ENCODE measurements around the gene RRM2.

The RRM2 gene

GRCh38 chr2:10167316-10167715 lies 44.8 kb downstream of the RRM2 start:
- Histone ChIP-seq H3K4me3 (ENCODE audit: low read depth, low read length) (no peak overlapping the region), H3K4me1 (ENCODE audit: control insufficient read depth, insufficient read depth, low read length) (no peaks in the 10 kb centered on the region), H3K36me3 (ENCODE audit: control insufficient read depth in 2 of 2, insufficient read depth in 1 of 2, low read length in 2 of 2) (peaks cover 0 to 6% of the 10 kb centered on the region in 2 experiments; a peak in 2 of 3 replicates), H3K9me3 (ENCODE audit: control insufficient read depth, insufficient read depth, low read depth, low read length) (no peaks in the 10 kb centered on the region), H3K27ac (ENCODE audit: extremely low read depth, low read depth, low read length) (no peak overlapping the region)
- no peak for TF ChIP-seq ZNF626 (tag by site-specific recombination; IDR thresholded peaks at IDR 0.05)
- TF ChIP-seq ZNF248 (tag by site-specific recombination; IDR thresholded peaks at IDR 0.05): no peak
- no peak for TF ChIP-seq ZBTB7A (tag by site-specific recombination; IDR thresholded peaks at IDR 0.05; ENCODE audit: low read depth)
- no peak for TF ChIP-seq ZNF658 (tag by site-specific recombination; IDR thresholded peaks at IDR 0.05)
- TF ChIP-seq ZNF660 (tag by site-specific recombination; IDR thresholded peaks at IDR 0.05): no peak
- TF ChIP-seq ZNF555 (tag by site-specific recombination; conservative IDR thresholded peaks at IDR 0.05): no peak
- TF ChIP-seq ZFP69B (tag by site-specific recombination; IDR thresholded peaks at IDR 0.05): no peak
- TF ChIP-seq ZNF549 (tag by site-specific recombination; IDR thresholded peaks at IDR 0.05): no peak
- no peak for TF ChIP-seq ZNF777 (tag by site-specific recombination; IDR thresholded peaks at IDR 0.05; ENCODE audit: borderline replicate concordance)
- CTCF ChIA-PET: no interaction called here
- POLR2A ChIA-PET: interaction anchor here (0.7 kb wide), 1 partner anchor 270 kb away, joined by 8 read pairs; no protein-coding TSS in a partner anchor

- ChIA-PET CTCF (no interaction called here), POLR2A (no interaction called here)
- no peak for TF ChIP-seq ATF2 (tag by site-specific recombination; IDR thresholded peaks at IDR 0.05; ENCODE audit: low read depth)
- no peak for TF ChIP-seq BCL11A (tag by site-specific recombination; IDR thresholded peaks at IDR 0.05; ENCODE audit: low read depth)
- TF ChIP-seq GLI2 (tag by site-specific recombination; IDR thresholded peaks at IDR 0.05; ENCODE audit: borderline replicate concordance, low read depth): no peak
- no peak for TF ChIP-seq ZNF561 (tag by site-specific recombination; IDR thresholded peaks at IDR 0.05; ENCODE audit: borderline replicate concordance)
- no peak for TF ChIP-seq OVOL3 (tag by site-specific recombination; IDR thresholded peaks at IDR 0.05)
- no peak for TF ChIP-seq ZNF610 (tag by site-specific recombination; IDR thresholded peaks at IDR 0.05; ENCODE audit: borderline replicate concordance)
- no peak for TF ChIP-seq ZSCAN23 (tag by site-specific recombination; IDR thresholded peaks at IDR 0.05)
- no peak for TF ChIP-seq ZBTB17 (tag by site-specific recombination; IDR thresholded peaks at IDR 0.05)
- TF ChIP-seq HIC1 (tag by site-specific recombination; IDR thresholded peaks at IDR 0.05): no peak
- no peak for TF ChIP-seq ZNF843 (tag by site-specific recombination; IDR thresholded peaks at IDR 0.05)
- TF ChIP-seq KLF10 (tag by site-specific recombination; IDR thresholded peaks at IDR 0.05): no peak
- H3K36me3 ChIP-seq (ENCODE audit: control insufficient read depth in 2 of 2, insufficient read depth in 1 of 2, low read length in 2 of 2): peaks cover 0 to 6% of the 10 kb centered on the region in 2 experiments; a peak in 2 of 3 replicates
- H3K4me1 ChIP-seq (ENCODE audit: control insufficient read depth, insufficient read depth, low read length): no peaks in the 10 kb centered on the region
- no peak overlapping the region for H3K4me3 ChIP-seq (ENCODE audit: low read depth, low read length)
- no peaks in the 10 kb centered on the region for H3K9me3 ChIP-seq (ENCODE audit: control insufficient read depth, insufficient read depth, low read depth, low read length)
- H3K27ac ChIP-seq (ENCODE audit: extremely low read depth, low read depth, low read length): no peak overlapping the region
These were observed 45.7 kb downstream of the RRM2 start for GRCh38 chr2:10168221-10168620.

Measured in HEK293 (cell line).